ENCODE results near the gene EPS8. TPM values are rescaled to one million over a fixed set of nuclear protein-coding genes. Genes with fewer than 3 reads are reported as not detected.
A peak's percentile ranks its signal among the peaks of the same experiment; 100 is the strongest.

The EPS8 gene
- total RNA-seq, 1 donor: 100 TPM

- DNase-seq (ENCODE audit: low read depth): no peak
- TF ChIP-seq, protein P1, sequence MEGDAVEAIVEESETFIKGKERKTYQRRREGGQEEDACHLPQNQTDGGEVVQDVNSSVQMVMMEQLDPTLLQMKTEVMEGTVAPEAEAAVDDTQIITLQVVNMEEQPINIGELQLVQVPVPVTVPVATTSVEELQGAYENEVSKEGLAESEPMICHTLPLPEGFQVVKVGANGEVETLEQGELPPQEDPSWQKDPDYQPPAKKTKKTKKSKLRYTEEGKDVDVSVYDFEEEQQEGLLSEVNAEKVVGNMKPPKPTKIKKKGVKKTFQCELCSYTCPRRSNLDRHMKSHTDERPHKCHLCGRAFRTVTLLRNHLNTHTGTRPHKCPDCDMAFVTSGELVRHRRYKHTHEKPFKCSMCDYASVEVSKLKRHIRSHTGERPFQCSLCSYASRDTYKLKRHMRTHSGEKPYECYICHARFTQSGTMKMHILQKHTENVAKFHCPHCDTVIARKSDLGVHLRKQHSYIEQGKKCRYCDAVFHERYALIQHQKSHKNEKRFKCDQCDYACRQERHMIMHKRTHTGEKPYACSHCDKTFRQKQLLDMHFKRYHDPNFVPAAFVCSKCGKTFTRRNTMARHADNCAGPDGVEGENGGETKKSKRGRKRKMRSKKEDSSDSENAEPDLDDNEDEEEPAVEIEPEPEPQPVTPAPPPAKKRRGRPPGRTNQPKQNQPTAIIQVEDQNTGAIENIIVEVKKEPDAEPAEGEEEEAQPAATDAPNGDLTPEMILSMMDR (IDR thresholded peaks at IDR 0.05; ENCODE audit: insufficient read depth, low read depth, low read length): no peak
- H3K4me3 ChIP-seq (ENCODE audit: low read depth, low read length): no peak overlapping the region
Measured at GRCh38 chr12:15829255-15829654, 40.1 kb upstream of the EPS8 start.

- H3K4me3 ChIP-seq (ENCODE audit: low read depth, low read length): no peak overlapping the region
- TF ChIP-seq, protein P1 (IDR thresholded peaks at IDR 0.05; ENCODE audit: insufficient read depth, low read depth, low read length): no peak
- no peak for DNase-seq (ENCODE audit: low read depth)
Measured at GRCh38 chr12:15827136-15827535, 37.9 kb upstream of the EPS8 start.

GRCh38 chr12:15824516-15824915 is 35.3 kb upstream of the EPS8 start:
- no peak overlapping the region for H3K4me3 ChIP-seq (ENCODE audit: low read depth, low read length)
- TF ChIP-seq, protein P1 (IDR thresholded peaks at IDR 0.05; ENCODE audit: insufficient read depth, low read depth, low read length): no peak
- DNase-seq (ENCODE audit: low read depth): no peak

DNA sequence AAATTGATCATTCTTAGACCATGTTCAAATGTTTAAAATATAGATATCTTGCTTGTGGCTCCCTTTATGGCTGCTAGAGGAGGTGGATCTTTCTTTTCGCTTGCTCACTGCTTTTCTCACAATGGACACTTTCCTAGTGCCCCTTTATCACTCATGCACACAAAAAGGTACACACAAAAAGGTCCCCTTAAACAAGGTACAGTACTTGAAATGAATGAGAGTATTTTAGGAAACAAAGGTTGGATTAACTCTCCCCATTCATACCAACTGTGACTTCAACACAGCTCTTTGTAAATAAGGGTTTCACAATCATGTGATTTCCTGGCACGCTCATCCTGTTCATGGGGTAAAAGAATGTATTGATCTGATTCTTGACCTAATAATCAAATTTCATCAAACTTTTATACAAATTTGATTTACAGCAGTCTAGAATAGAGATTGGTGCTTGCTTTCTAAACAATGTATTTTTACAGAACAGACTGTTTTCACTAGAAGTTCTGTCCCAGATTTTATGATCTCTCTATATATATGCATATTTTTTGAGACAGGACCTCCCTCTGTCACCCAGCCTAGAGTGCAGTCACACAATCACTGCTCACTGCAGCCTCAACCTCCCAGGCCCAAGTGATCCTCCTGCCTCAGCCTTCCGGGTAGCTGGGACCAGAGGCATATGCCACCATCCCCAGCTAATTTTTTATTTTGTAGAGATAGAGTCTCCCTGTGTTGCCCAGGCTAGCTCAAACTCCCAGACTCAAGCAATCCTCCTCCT is 34.4 kb upstream of the EPS8 start:
- TF ChIP-seq, protein P1 (IDR thresholded peaks at IDR 0.05; ENCODE audit: insufficient read depth, low read depth, low read length): no peak
- peak; percentile 17 for DNase-seq (ENCODE audit: low read depth)
- H3K4me3 ChIP-seq (ENCODE audit: low read depth, low read length): no peak overlapping the region

GRCh38 chr12:15819644-15820437 is 30.7 kb upstream of the EPS8 start:
- DNase-seq (ENCODE audit: low read depth): no peak
- H3K4me3 ChIP-seq (ENCODE audit: low read depth, low read length): no peak overlapping the region
- TF ChIP-seq, protein P1 (IDR thresholded peaks at IDR 0.05; ENCODE audit: insufficient read depth, low read depth, low read length): no peak

GRCh38 chr12:15818418-15818817 is 29.2 kb upstream of the EPS8 start:
- no peak overlapping the region for H3K4me3 ChIP-seq (ENCODE audit: low read depth, low read length)
- DNase-seq (ENCODE audit: low read depth): no peak

More at GRCh38 chr12:15818418-15818817, 29.2 kb upstream of the EPS8 start:
- TF ChIP-seq, protein P1 (IDR thresholded peaks at IDR 0.05; ENCODE audit: insufficient read depth, low read depth, low read length): no peak
